RWPE1 (cell line): Measurements from ENCODE around the gene MYLK.
A peak's percentile ranks its signal among the peaks of the same experiment; 100 is the strongest.

ENCODE experiments used
- CTCF ChIA-PET: fragments of 350-600 bp; sonication (Branson Sonifier 250); formaldehyde crosslinking; extraction: SDS; loops from one replicate; lab custom pipeline; 2021; lab: Yijun Ruan, JAX
- POLR2A ChIA-PET: fragments of 400-600 bp; formaldehyde crosslinking; extraction: SDS; loops from one replicate; lab custom pipeline; 2020; ENCODE audit warnings: antibody characterized with exemption; ENCODE audit not compliant: low non-redundant PET; lab: Yijun Ruan, JAX
- DNase-seq: peaks from one replicate; pipeline ENCODE4 v3.0.0; 2012; ENCODE audit warnings: low spot score
- H3K27ac ChIP-seq: fragments of 450-650 bp; 2 replicates; pipeline ENCODE4 v1.5.1; 2017
- TF ChIP-seq, protein P1 (sequence below): fragments of 450-650 bp; conservative IDR thresholded peaks from 2 replicates; pipeline ENCODE4 v1.5.1; 2017; ENCODE audit warnings: low read depth, mild to moderate bottlenecking

Gene MYLK

DNA sequence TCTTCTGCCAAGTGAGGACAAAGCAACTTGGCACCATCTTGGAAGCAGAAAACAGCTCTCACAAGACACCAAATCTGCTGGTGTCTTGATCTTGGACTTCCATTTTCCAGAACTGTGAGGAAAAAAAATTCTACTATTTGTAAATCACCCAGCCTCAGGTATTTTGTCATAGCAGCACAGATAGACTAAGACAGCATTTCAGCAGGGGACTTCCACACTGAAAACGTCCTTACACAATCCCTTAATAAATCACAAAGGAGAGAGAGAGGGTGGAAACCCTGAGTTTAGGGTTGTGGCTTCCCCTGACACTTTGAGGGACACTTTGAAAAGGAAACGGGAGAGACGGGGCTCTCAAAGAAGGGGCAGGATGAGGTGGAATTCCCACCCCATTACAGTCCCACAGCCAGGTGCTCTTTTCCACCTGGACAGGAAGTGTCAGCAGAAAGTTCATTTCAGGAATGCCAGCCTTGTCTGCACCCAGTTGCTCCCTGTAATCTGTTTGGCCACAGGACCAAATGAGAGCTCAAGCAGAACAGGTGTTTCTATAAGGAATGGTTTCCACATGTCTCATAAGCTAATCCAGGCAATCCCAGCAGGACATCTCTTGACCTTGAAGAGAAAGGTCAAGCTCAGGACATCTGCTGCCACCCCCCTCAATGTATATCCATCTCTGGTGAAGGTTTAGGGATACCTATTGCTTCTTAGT, 51.3 kb downstream of the MYLK start:
- TF ChIP-seq, protein P1, sequence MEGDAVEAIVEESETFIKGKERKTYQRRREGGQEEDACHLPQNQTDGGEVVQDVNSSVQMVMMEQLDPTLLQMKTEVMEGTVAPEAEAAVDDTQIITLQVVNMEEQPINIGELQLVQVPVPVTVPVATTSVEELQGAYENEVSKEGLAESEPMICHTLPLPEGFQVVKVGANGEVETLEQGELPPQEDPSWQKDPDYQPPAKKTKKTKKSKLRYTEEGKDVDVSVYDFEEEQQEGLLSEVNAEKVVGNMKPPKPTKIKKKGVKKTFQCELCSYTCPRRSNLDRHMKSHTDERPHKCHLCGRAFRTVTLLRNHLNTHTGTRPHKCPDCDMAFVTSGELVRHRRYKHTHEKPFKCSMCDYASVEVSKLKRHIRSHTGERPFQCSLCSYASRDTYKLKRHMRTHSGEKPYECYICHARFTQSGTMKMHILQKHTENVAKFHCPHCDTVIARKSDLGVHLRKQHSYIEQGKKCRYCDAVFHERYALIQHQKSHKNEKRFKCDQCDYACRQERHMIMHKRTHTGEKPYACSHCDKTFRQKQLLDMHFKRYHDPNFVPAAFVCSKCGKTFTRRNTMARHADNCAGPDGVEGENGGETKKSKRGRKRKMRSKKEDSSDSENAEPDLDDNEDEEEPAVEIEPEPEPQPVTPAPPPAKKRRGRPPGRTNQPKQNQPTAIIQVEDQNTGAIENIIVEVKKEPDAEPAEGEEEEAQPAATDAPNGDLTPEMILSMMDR, result no peak
- POLR2A ChIA-PET, result no interaction called here
- H3K27ac ChIP-seq, result no peak overlapping the region
- CTCF ChIA-PET, result no interaction called here
- DNase-seq, result no peak

DNA sequence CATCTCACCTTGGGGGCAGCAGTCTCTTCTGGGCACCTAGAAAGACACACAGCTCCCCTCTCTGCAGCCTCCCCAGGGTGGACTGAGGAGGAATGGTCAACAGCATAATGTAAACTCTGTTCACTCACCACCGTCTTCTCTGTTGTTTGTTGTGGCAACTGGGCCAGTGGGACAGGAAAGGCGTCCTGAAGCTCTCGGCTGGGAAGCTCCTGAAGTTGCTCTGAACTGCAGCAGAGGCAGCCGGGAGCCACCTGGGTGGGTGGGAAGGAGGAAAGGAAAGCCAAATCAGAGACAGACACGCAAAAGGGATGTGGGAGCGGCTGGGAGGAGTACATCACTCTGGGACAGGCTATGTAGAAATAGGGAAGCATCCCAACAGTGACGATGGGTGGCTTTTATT, 52.7 kb downstream of the MYLK start:
- H3K27ac ChIP-seq, result no peak overlapping the region
- TF ChIP-seq, protein P1, result no peak
- POLR2A ChIA-PET, result no interaction called here
- DNase-seq, result no peak
- CTCF ChIA-PET, result interaction anchor here (1.0 kb wide), 1 partner anchor 746 kb away, joined by 4 read pairs; no protein-coding TSS in a partner anchor

DNA sequence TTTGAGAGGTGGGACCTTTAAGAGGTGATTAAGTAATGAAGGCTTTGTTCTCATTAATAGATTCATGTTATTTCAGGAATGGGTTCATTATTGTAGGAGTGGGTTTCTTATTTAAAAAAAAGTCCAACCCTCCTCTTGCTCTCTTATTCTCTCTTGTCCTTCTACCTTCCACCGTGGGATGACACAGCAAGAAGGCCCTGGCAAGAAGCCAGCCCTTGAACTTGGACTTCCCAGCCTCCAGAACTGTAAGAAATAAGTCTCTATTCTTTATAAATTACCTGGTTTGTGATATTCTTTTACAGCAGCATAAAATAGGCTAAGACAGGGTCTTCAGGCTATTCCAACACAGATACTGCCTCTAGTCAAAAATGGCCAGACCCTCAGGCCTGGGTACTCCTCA, 62.2 kb downstream of the MYLK start:
- ChIA-PET POLR2A (no interaction called here), CTCF (no interaction called here)
- TF ChIP-seq, protein P1, result no peak
- H3K27ac ChIP-seq, result no peak overlapping the region
- DNase-seq, result no peak

DNA sequence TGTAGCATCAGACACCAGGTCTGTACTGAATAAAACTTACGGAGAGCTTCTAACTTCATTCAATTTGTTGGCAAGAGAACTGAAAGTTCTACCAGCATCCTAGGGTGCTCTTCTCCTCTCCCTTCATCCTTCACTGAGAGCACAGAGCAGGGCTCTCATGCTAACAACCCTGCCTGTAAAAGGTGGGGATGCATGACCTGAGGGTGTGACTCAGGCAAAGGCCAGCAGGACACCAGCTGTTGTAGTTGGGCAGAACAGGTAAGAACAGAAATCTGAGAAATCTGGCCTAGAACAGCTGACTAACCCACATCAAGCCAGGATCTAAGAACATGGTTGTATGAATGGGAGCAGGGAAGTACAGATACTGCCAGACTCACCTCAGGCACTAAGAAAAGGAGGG, 64.2 kb downstream of the MYLK start:
- no peak for DNase-seq
- TF ChIP-seq, protein P1, result no peak
- no peak overlapping the region for H3K27ac ChIP-seq
- ChIA-PET POLR2A (no interaction called here), CTCF (interaction anchor here (0.6 to 0.7 kb wide), 2 partner anchors 29 to 42 kb away, joined by 3 to 6 read pairs; no protein-coding TSS in a partner anchor)

DNA sequence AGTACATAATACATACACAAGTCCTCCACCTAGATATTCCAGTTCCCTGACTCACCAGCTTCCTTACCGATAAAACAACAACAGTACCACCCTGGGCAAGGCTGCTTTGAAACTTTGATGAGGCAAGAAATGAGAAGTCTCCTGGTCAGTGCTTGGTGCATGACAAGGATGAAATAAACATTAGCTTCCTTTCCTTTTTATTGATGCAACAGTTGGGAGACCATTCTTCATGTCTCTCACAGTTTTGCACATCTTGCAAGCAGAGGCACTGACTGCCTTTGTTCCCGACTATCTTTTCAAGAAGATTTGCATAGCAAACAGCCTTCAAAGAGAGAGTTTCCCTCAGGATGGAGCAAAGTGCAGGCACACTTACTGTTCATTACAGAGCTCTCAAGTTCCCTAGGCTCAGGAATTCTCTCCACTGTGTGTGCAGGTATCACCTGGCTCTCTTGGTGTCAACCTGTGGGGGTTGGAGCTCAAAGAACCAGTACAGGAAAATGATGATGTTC, 65.2 kb downstream of the MYLK start:
- DNase-seq, result peak; percentile 73
- TF ChIP-seq, protein P1, result no peak
- ChIA-PET POLR2A (no interaction called here), CTCF (no interaction called here)
- no peak overlapping the region for H3K27ac ChIP-seq

DNA sequence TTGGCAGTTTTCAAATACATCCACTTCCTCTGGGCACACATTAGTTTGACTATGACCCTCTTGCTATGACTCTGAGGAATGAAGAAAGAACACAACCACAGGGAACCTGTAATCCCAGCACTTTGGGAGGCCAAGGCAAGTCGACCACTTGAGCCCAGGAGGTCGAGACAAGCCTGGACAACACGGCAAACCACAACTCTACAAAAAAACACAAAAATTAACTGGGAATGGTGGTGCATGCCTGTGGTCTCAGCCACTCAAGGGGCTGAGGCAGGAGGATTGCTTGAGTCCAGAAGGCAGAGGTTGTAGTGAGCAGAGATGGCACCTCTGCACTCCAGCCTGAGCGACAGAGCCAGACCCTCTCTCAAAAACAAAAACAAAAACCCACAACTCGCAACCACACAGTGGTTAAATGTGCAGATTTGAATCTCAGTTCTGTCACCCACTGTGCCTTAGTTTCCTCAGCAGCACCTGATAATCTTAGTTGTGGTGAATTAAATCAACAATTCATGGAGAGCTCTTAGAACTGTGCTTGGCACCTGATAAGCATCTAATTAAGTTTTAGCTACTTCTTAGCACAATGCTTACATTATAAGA, 65.7 kb downstream of the MYLK start:
- no peak overlapping the region for H3K27ac ChIP-seq
- ChIA-PET CTCF (no interaction called here), POLR2A (no interaction called here)
- TF ChIP-seq, protein P1, result no peak
- no peak for DNase-seq
